Progenitor cell of endocrine pancreas (in vitro differentiated cells): ENCODE results near the gene SLC22A7. TPM values are rescaled to one million over a fixed set of nuclear protein-coding genes. Genes with fewer than 3 reads are reported as not detected.

Experiments
- DNase-seq: peaks from one replicate; pipeline ENCODE4 v3.0.0; 2021; ENCODE audit warnings: low spot score; ENCODE audit not compliant: unreplicated experiment
- H3K27ac Mint-ChIP-seq: 2 replicates; pipeline ENCODE4 v1.8.0; 2021; ENCODE audit warnings: mild to moderate bottlenecking, moderate library complexity, mixed read lengths
- H3K27me3 Mint-ChIP-seq: 2 replicates; pipeline ENCODE4 v1.8.0; 2021; ENCODE audit warnings: mixed read lengths
- H3K36me3 Mint-ChIP-seq: 2 replicates; pipeline ENCODE4 v1.8.0; 2022; ENCODE audit warnings: mixed read lengths; ENCODE audit not compliant: insufficient read depth
- H3K4me1 Mint-ChIP-seq: 2 replicates; pipeline ENCODE4 v1.8.0; 2021; ENCODE audit warnings: low read depth, mixed read lengths
- H3K4me3 Mint-ChIP-seq: 2 replicates; pipeline ENCODE4 v1.8.0; 2021; ENCODE audit warnings: low read depth, mild to moderate bottlenecking, moderate library complexity, mixed read lengths
- H3K9me3 Mint-ChIP-seq: 2 replicates; pipeline ENCODE4 v1.8.0; 2021; ENCODE audit warnings: low read depth, mixed read lengths
- CTCF ChIP-seq: fragments of 200-600 bp; sonication (generic); IDR thresholded peaks from one replicate; pipeline ENCODE4 v1.5.0; 2021; ENCODE audit warnings: antibody characterized with exemption, mild to moderate bottlenecking; ENCODE audit not compliant: unreplicated experiment
- total RNA-seq: library from RNA; stranded (reverse); gene quantifications from 2 replicates; pipeline ENCODE4 v1.2.1, GENCODE V29; 2021

Gene SLC22A7
- total RNA-seq, 1 donor from 2014 or later: not detected

DNA sequence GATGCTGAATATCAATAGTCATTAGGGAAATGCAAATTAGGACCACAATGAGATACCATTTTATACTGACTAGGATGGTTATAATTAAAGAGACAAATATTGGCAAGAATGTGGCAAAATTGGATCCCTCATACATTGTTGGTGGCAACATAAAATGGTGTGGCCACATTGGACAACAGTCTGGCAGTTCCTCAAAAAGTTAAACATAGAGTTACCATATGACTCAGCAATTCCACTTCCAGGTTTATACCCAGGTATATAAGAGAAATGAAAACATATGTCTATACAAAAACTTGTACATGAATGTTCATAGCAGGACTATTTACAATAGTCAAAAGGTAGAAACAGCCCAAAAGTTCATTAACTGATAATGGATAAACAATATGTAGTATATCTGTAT lies 12.6 kb downstream of the SLC22A7 start:
- H3K4me3 Mint-ChIP-seq: no peak overlapping the region
- peaks cover 13% of the 10 kb centered on the region for H3K27me3 Mint-ChIP-seq

GRCh38 chr6:43311666-43312065 lies 13.6 kb downstream of the SLC22A7 start:
- no peak for TF ChIP-seq CTCF
- Mint-ChIP-seq H3K4me1 (no peaks in the 10 kb centered on the region), H3K9me3 (no peaks in the 10 kb centered on the region), H3K36me3 (no peaks in the 10 kb centered on the region), H3K4me3 (no peak overlapping the region), H3K27ac (no peak overlapping the region), H3K27me3 (peaks cover 13% of the 10 kb centered on the region)
- no peak for DNase-seq

More for the DNA sequence above, 12.6 kb downstream of the SLC22A7 start:
- H3K27ac Mint-ChIP-seq: no peak overlapping the region
- no peaks in the 10 kb centered on the region for H3K36me3 Mint-ChIP-seq
- H3K9me3 Mint-ChIP-seq: no peaks in the 10 kb centered on the region
- no peaks in the 10 kb centered on the region for H3K4me1 Mint-ChIP-seq
- no peak for TF ChIP-seq CTCF
- no peak for DNase-seq

DNA sequence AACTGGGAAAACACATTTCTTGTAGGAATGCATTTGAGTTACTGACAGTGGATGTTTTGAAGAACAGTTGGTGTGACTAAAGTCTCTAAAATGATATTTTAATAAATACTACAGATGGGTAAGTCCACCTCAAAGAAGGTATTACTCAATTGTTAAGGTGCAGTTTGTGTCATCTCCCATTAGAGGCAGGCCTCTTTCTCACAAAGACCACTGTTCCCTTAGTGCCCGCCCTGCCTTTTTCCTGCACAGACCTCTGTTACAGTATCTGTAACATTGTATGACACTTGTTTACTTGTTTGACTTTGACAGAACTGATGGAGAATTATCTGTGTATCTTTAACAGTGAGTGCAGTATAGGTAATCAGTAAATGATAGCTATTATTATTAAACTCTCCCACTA lies 15.8 kb downstream of the SLC22A7 start:
- Mint-ChIP-seq H3K9me3 (no peaks in the 10 kb centered on the region), H3K4me3 (no peak overlapping the region), H3K36me3 (no peaks in the 10 kb centered on the region), H3K4me1 (no peaks in the 10 kb centered on the region), H3K27ac (no peak overlapping the region), H3K27me3 (peaks cover 5% of the 10 kb centered on the region)
- TF ChIP-seq CTCF: no peak
- no peak for DNase-seq

DNA sequence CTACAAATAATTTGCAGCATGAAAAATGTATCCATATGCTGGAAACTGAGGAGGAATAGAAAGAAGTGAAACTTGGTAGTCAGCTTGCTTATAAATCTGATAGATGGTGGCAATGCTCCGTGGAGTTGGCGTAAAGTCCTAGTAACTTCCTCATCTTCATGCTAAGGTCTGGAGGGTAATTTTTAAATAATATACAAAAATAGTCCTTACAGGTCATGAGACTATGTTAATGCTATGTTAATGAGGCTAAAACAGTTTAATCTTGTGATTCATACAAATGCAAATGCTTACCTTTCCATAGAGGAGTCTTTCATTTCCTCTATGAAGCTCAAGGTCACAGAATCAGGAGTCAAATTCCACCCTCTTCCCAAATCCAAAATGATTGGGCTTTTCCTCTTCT lies 20.0 kb downstream of the SLC22A7 start:
- Mint-ChIP-seq H3K36me3 (no peaks in the 10 kb centered on the region), H3K27ac (no peak overlapping the region), H3K9me3 (no peaks in the 10 kb centered on the region), H3K4me3 (no peak overlapping the region), H3K4me1 (no peaks in the 10 kb centered on the region), H3K27me3 (no peaks in the 10 kb centered on the region)
- TF ChIP-seq CTCF: no peak
- DNase-seq: no peak

- H3K9me3 Mint-ChIP-seq: peaks cover 4% of the 10 kb centered on the region
- TF ChIP-seq CTCF: no peak
- no peak for DNase-seq
- H3K4me1 Mint-ChIP-seq: no peaks in the 10 kb centered on the region
- no peak overlapping the region for H3K4me3 Mint-ChIP-seq
- no peaks in the 10 kb centered on the region for H3K27me3 Mint-ChIP-seq
- H3K27ac Mint-ChIP-seq: no peak overlapping the region
- no peaks in the 10 kb centered on the region for H3K36me3 Mint-ChIP-seq
Observed at GRCh38 chr6:43325876-43326275, 27.8 kb downstream of the SLC22A7 start.
